Fibroblast of lung (primary cell): ENCODE data around the gene KIN. TPM values are rescaled to one million over a fixed set of nuclear protein-coding genes. Genes with fewer than 3 reads are reported as not detected.
A peak's percentile ranks its signal among the peaks of the same experiment; 100 is the strongest.

Source experiments
- DNase-seq, 2 donors: peaks; one replicate each; pipeline versions ENCODE4 v3.0.0 to v3.0.0-alpha.2; 2010; ENCODE audit warnings: low read depth in 2 of 2
- H2AFZ ChIP-seq: 2 replicates; pipeline ENCODE4 v1.5.1; 2012; ENCODE audit warnings: low read length, control low read depth, inconsistent platforms
- H3K27ac ChIP-seq: 2 replicates; pipeline ENCODE4 v1.5.1; 2011; ENCODE audit warnings: low read length, control low read depth; ENCODE audit not compliant: insufficient read depth
- H3K27me3 ChIP-seq: 2 replicates; pipeline ENCODE4 v1.5.1; 2011; ENCODE audit warnings: mild to moderate bottlenecking, low read length; ENCODE audit not compliant: control insufficient read depth, insufficient read depth
- H3K36me3 ChIP-seq: 2 replicates; pipeline ENCODE4 v1.5.1; 2011; ENCODE audit warnings: low read length; ENCODE audit not compliant: control insufficient read depth, insufficient read depth
- H3K4me1 ChIP-seq: 2 replicates; pipeline ENCODE4 v1.5.1; 2011; ENCODE audit warnings: low read length; ENCODE audit not compliant: control insufficient read depth, insufficient read depth; ENCODE audit errors: extremely low read depth
- H3K4me2 ChIP-seq: 2 replicates; pipeline ENCODE4 v1.5.1; 2011; ENCODE audit warnings: low read length, control low read depth; ENCODE audit not compliant: insufficient read depth; ENCODE audit errors: extremely low read depth
- H3K4me3 ChIP-seq, 4 experiments: fragments of 200-600 bp in 1 of 4; sonication (generic) in 1 of 4; replicated peaks in 1 of 4; 2 replicates each; pipeline ENCODE4 v1.5.1; 2011 to 2016; ENCODE audit warnings: low read length in 4 of 4, low read depth in 3 of 4, mild to moderate bottlenecking in 3 of 4, control low read depth in 2 of 4, inconsistent platforms in 1 of 4, mixed read lengths in 1 of 4; ENCODE audit not compliant: insufficient read depth in 1 of 4; ENCODE audit errors: control extremely low read depth in 1 of 4
- H3K79me2 ChIP-seq: 2 replicates; pipeline ENCODE4 v1.5.1; 2012; ENCODE audit warnings: mild to moderate bottlenecking, low read length, inconsistent platforms; ENCODE audit not compliant: control insufficient read depth, insufficient read depth
- H3K9ac ChIP-seq: 2 replicates; pipeline ENCODE4 v1.5.1; 2011; ENCODE audit warnings: mild to moderate bottlenecking, low read length, control low read depth; ENCODE audit not compliant: insufficient read depth
- H3K9me3 ChIP-seq: 2 replicates; pipeline ENCODE4 v1.5.1; 2012; ENCODE audit warnings: low read depth, low read length; ENCODE audit not compliant: control insufficient read depth, insufficient read depth
- H4K20me1 ChIP-seq: 2 replicates; pipeline ENCODE4 v1.5.1; 2011; ENCODE audit warnings: low read length; ENCODE audit not compliant: control insufficient read depth, insufficient read depth; ENCODE audit errors: extremely low read depth
- EZH2 ChIP-seq: IDR thresholded peaks from 2 replicates; pipeline ENCODE4 v1.5.1; 2012; ENCODE audit warnings: low read length, control low read depth, mild to moderate bottlenecking; ENCODE audit errors: missing control alignments
- polyA plus RNA-seq, 2 donors: library from polyadenylated mRNA; depleted of rRNA in 1 of 2; stranded (reverse) in 1 of 2; unstranded in 1 of 2; fragments of >200 nt; gene quantifications; 2 replicates each; pipeline ENCODE4 v1.2.1, GENCODE V29; 2011 to 2012; ENCODE audit warnings: missing spikeins in 1 of 2
- total RNA-seq: library from RNA; depleted of rRNA; stranded (reverse); fragments of >200 nt; gene quantifications from 2 replicates; pipeline ENCODE4 v1.2.1, GENCODE V29; 2014
- TF ChIP-seq, protein P1 (sequence below), 2 donors: IDR thresholded peaks in 1 of 2; conservative IDR thresholded peaks in 1 of 2; 1 replicate in 1 of 2; 2 replicates in 1 of 2; pipeline ENCODE4 v1.5.1; 2011 to 2012; ENCODE audit warnings: low read length in 2 of 2, control low read depth in 1 of 2, inconsistent platforms in 1 of 2, low read depth in 1 of 2, mild to moderate bottlenecking in 1 of 2

The KIN gene
- total and polyA plus RNA-seq, 2 donors (not counting 1 experiment from before 2014, with no cell fraction given): 9.6 to 10.1 TPM

DNA sequence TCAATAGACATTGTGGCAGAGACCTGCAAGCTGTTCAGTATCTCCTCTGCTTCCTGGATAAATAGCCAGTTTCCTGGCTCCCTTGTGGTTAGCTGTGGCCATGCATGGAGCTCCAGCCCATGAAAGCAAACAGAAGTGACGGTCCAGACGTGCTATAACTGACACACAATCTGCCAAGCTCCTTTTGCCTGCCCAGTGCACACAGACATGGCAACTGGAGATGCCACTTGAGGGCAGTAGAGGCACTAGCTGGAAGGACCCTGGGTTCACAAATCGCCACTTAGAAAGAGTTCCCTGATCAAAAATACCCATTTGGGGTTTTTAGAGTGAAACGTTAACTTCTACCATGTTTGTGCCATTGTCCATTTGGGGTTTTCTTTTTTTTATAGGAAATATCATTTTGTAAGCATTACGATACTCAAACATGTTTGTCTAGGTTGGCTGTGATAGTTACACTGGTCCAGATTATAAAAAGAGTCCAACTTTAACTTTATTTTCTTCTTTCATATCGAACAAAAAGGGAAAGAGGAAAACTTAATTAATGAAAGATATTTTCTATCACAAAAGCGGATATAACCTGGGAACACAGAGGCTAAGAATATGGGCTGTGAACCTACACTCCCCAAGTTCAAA is 31.3 kb downstream of the KIN start:
- H3K36me3 ChIP-seq: peaks cover 7% of the 10 kb centered on the region
- H3K27me3 ChIP-seq: no peaks in the 10 kb centered on the region
- H4K20me1 ChIP-seq: no peaks in the 10 kb centered on the region
- TF ChIP-seq, protein P1, sequence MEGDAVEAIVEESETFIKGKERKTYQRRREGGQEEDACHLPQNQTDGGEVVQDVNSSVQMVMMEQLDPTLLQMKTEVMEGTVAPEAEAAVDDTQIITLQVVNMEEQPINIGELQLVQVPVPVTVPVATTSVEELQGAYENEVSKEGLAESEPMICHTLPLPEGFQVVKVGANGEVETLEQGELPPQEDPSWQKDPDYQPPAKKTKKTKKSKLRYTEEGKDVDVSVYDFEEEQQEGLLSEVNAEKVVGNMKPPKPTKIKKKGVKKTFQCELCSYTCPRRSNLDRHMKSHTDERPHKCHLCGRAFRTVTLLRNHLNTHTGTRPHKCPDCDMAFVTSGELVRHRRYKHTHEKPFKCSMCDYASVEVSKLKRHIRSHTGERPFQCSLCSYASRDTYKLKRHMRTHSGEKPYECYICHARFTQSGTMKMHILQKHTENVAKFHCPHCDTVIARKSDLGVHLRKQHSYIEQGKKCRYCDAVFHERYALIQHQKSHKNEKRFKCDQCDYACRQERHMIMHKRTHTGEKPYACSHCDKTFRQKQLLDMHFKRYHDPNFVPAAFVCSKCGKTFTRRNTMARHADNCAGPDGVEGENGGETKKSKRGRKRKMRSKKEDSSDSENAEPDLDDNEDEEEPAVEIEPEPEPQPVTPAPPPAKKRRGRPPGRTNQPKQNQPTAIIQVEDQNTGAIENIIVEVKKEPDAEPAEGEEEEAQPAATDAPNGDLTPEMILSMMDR (conservative IDR thresholded peaks at IDR 0.05 in 1 of 2, IDR thresholded peaks at IDR 0.05 in 1 of 2; ENCODE audit: low read depth in 1 of 2, low read length in 2 of 2): peak; percentile 35 to 55
- TF ChIP-seq EZH2: no peak
- no peak overlapping the region for H3K4me3 ChIP-seq
- H3K9ac ChIP-seq: no peak overlapping the region
- H3K27ac ChIP-seq: no peak overlapping the region
- H3K79me2 ChIP-seq: no peaks in the 10 kb centered on the region
- H3K9me3 ChIP-seq: no peaks in the 10 kb centered on the region
- H2AFZ ChIP-seq: no peak overlapping the region
- no peak overlapping the region for H3K4me2 ChIP-seq
- no peaks in the 10 kb centered on the region for H3K4me1 ChIP-seq
- DNase-seq: peak; percentile 13 to 23

- Histone ChIP-seq H3K36me3 (peaks cover 7% of the 10 kb centered on the region), H3K27me3 (no peaks in the 10 kb centered on the region), H3K9me3 (no peaks in the 10 kb centered on the region), H3K4me2 (no peak overlapping the region), H2AFZ (no peak overlapping the region), H3K9ac (no peak overlapping the region), H3K4me3 (no peak overlapping the region), H3K4me1 (no peaks in the 10 kb centered on the region), H4K20me1 (no peaks in the 10 kb centered on the region), H3K27ac (no peak overlapping the region), H3K79me2 (no peaks in the 10 kb centered on the region)
- no peak for DNase-seq
- TF ChIP-seq, protein P1 (conservative IDR thresholded peaks at IDR 0.05 in 1 of 2, IDR thresholded peaks at IDR 0.05 in 1 of 2; ENCODE audit: low read depth in 1 of 2, low read length in 2 of 2): no peak
- TF ChIP-seq EZH2: no peak
These were observed 32.7 kb downstream of the KIN start for GRCh38 chr10:7755103-7755502.

GRCh38 chr10:7752251-7752650 is 35.5 kb downstream of the KIN start:
- TF ChIP-seq, protein P1 (conservative IDR thresholded peaks at IDR 0.05 in 1 of 2, IDR thresholded peaks at IDR 0.05 in 1 of 2; ENCODE audit: low read depth in 1 of 2, low read length in 2 of 2): no peak
- no peak for TF ChIP-seq EZH2
- Histone ChIP-seq H3K79me2 (no peaks in the 10 kb centered on the region), H2AFZ (no peak overlapping the region), H3K4me1 (no peaks in the 10 kb centered on the region), H3K4me2 (no peak overlapping the region), H3K27ac (no peak overlapping the region), H3K9ac (no peak overlapping the region), H4K20me1 (no peaks in the 10 kb centered on the region), H3K36me3 (peaks cover 7% of the 10 kb centered on the region), H3K27me3 (no peaks in the 10 kb centered on the region), H3K9me3 (no peaks in the 10 kb centered on the region), H3K4me3 (no peak overlapping the region)
- no peak for DNase-seq
